Measurements from ENCODE around the gene LRP2BP. TPM values are rescaled to one million over a fixed set of nuclear protein-coding genes. Genes with fewer than 3 reads are reported as not detected.

The LRP2BP gene
- total and polyA plus RNA-seq, 2 of the 13 experiments (the other 11 are each of a cell fraction or from before 2014, with no cell fraction given): 0.22 to 0.29 TPM

DNA sequence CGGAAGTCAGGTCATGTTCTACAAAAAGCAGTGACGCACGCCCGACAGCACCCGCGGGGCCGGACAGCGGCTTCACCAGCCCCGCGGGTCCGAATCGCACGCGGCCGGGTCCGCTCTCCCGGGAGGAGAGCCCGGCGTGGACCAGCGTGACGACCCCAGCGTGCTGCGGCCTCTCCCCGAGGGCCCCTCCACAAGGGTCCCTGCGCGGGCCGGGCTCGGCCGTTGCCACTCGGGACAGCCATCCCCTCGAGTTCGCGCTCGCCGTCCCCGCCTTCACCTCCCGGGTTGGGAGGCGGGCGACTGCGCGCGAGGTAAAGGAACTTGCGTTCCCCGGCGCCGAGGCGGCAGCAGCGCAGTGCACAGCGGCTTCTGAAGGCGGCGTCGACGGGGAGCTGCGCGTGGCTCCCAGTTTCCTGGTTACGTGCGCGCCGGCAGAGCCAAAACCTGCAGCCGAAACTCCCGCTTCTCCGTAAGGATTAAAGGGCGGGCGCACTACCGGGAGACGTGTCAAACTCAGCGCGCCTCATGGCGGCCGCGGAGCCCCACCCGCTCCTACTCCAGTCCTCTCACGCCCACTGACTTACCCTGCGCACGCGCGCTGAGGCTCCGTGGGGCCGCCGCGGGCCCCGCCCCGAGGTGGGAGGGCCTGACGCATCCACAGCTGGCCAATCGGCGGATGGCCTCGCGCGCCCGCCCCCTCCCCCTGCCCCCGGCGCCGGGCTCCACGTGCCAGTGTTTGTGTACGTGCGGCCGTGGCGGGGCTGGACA lies 416 bp upstream of the LRP2BP start (continued):
- TF ChIP-seq, protein P1, sequence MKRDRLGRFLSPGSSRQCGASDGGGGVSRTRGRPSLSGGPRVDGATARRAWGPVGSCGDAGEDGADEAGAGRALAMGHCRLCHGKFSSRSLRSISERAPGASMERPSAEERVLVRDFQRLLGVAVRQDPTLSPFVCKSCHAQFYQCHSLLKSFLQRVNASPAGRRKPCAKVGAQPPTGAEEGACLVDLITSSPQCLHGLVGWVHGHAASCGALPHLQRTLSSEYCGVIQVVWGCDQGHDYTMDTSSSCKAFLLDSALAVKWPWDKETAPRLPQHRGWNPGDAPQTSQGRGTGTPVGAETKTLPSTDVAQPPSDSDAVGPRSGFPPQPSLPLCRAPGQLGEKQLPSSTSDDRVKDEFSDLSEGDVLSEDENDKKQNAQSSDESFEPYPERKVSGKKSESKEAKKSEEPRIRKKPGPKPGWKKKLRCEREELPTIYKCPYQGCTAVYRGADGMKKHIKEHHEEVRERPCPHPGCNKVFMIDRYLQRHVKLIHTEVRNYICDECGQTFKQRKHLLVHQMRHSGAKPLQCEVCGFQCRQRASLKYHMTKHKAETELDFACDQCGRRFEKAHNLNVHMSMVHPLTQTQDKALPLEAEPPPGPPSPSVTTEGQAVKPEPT (CRISPR knock-in tag; IDR thresholded peaks at IDR 0.05; ENCODE audit: low read depth): peak; percentile 91
- no peak for TF ChIP-seq CHD4 (IDR thresholded peaks at IDR 0.05; ENCODE audit: borderline replicate concordance, low read length)
- TF ChIP-seq ZNF784 (CRISPR knock-in tag; IDR thresholded peaks at IDR 0.05; ENCODE audit: borderline replicate concordance): peak; percentile 27; the same call in 1 of the 2 replicates
- TF ChIP-seq, protein P2, sequence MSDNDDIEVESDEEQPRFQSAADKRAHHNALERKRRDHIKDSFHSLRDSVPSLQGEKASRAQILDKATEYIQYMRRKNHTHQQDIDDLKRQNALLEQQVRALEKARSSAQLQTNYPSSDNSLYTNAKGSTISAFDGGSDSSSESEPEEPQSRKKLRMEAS (IDR thresholded peaks at IDR 0.05): peak; percentile 100
- TF ChIP-seq CENPT (CRISPR knock-in tag; IDR thresholded peaks at IDR 0.05; ENCODE audit: low read depth): peak; percentile 99
- peak; percentile 27; the same call in 1 of the 2 replicates for TF ChIP-seq ZFYVE20 (CRISPR knock-in tag; IDR thresholded peaks at IDR 0.05; ENCODE audit: borderline replicate concordance, low read depth)
- TF ChIP-seq ZNF574 (CRISPR knock-in tag; IDR thresholded peaks at IDR 0.05): peak; percentile 87
- TF ChIP-seq, protein P3, sequence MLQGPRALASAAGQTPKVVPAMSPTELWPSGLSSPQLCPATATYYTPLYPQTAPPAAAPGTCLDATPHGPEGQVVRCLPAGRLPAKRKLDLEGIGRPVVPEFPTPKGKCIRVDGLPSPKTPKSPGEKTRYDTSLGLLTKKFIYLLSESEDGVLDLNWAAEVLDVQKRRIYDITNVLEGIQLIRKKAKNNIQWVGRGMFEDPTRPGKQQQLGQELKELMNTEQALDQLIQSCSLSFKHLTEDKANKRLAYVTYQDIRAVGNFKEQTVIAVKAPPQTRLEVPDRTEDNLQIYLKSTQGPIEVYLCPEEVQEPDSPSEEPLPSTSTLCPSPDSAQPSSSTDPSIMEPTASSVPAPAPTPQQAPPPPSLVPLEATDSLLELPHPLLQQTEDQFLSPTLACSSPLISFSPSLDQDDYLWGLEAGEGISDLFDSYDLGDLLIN (CRISPR knock-in tag; IDR thresholded peaks at IDR 0.05; ENCODE audit: borderline replicate concordance): no peak; the same call in 1 of the 2 replicates
- TF ChIP-seq ZBTB7A (CRISPR knock-in tag; IDR thresholded peaks at IDR 0.05): peak; percentile 53; the same call in 1 of the 2 replicates
- 0 out of 2 replicates have a peak, but pooled peaks have one; percentile 55 for TF ChIP-seq ZNF562 (CRISPR knock-in tag; IDR thresholded peaks at IDR 0.05; ENCODE audit: borderline replicate concordance)
- no peak for TF ChIP-seq SOX6 (IDR thresholded peaks at IDR 0.05)
- no peak; the same call in 1 of the 2 replicates for TF ChIP-seq SOX6 (CRISPR knock-in tag; IDR thresholded peaks at IDR 0.05)
- TF ChIP-seq, protein P4, sequence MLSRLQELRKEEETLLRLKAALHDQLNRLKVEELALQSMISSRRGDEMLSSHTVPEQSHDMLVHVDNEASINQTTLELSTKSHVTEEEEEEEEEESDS (CRISPR knock-in tag; IDR thresholded peaks at IDR 0.05; ENCODE audit: borderline replicate concordance): peak; percentile 86
- TF ChIP-seq, protein P5, sequence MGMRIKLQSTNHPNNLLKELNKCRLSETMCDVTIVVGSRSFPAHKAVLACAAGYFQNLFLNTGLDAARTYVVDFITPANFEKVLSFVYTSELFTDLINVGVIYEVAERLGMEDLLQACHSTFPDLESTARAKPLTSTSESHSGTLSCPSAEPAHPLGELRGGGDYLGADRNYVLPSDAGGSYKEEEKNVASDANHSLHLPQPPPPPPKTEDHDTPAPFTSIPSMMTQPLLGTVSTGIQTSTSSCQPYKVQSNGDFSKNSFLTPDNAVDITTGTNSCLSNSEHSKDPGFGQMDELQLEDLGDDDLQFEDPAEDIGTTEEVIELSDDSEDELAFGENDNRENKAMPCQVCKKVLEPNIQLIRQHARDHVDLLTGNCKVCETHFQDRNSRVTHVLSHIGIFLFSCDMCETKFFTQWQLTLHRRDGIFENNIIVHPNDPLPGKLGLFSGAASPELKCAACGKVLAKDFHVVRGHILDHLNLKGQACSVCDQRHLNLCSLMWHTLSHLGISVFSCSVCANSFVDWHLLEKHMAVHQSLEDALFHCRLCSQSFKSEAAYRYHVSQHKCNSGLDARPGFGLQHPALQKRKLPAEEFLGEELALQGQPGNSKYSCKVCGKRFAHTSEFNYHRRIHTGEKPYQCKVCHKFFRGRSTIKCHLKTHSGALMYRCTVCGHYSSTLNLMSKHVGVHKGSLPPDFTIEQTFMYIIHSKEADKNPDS (CRISPR knock-in tag; IDR thresholded peaks at IDR 0.05): peak; percentile 96
- TF ChIP-seq ZFP41 (CRISPR knock-in tag; IDR thresholded peaks at IDR 0.05; ENCODE audit: borderline replicate concordance): peak; percentile 94
- peak; percentile 71 for TF ChIP-seq MED13 (CRISPR knock-in tag; IDR thresholded peaks at IDR 0.05)
- no peak; the same call in 1 of the 2 replicates for TF ChIP-seq HNF4A (CRISPR knock-in tag; IDR thresholded peaks at IDR 0.05)

Data from HepG2 (cell line).